Activated CD8-positive, alpha-beta T cell treated with anti-CD3 and anti-CD28 coated beads for 36 hours (primary cell): ENCODE data around the gene SYT17. TPM values are rescaled to one million over a fixed set of nuclear protein-coding genes. Genes with fewer than 3 reads are reported as not detected.

Source experiments
- ATAC-seq: fragments of 200-7000 bp; cut with Tn5 transposase; one replicate; pipeline ENCODE4 v1.10.0; 2021; ENCODE audit warnings: mild to moderate bottlenecking, moderate library complexity
- CTCF ChIA-PET: fragments of 350-600 bp; sonication (Branson Sonifier 250); formaldehyde crosslinking; loops from one replicate; lab custom pipeline; 2021; ENCODE audit warnings: antibody characterized with exemption; lab: Charles Lee
- POLR2A ChIA-PET: fragments of 350-600 bp; sonication (Branson Sonifier 250); formaldehyde crosslinking; loops from one replicate; lab custom pipeline; 2021; ENCODE audit warnings: antibody characterized with exemption; lab: Charles Lee
- DNase-seq: peaks from one replicate; pipeline ENCODE4 v3.0.0-alpha.2; 2020
- H3K27ac Mint-ChIP-seq: one replicate; pipeline ENCODE4 v1.8.0; 2021; ENCODE audit warnings: mild to moderate bottlenecking, mixed read lengths
- H3K27me3 Mint-ChIP-seq: one replicate; pipeline ENCODE4 v1.8.0; 2021; ENCODE audit warnings: mixed read lengths
- H3K36me3 Mint-ChIP-seq: one replicate; pipeline ENCODE4 v1.8.0; 2021; ENCODE audit warnings: low read depth, mixed read lengths
- H3K4me1 Mint-ChIP-seq: one replicate; pipeline ENCODE4 v1.8.0; 2021; ENCODE audit warnings: low read depth, mixed read lengths
- H3K4me3 Mint-ChIP-seq: one replicate; pipeline ENCODE4 v1.8.0; 2021; ENCODE audit warnings: mild to moderate bottlenecking, moderate library complexity, mixed read lengths
- H3K9me3 Mint-ChIP-seq: one replicate; pipeline ENCODE4 v1.8.0; 2021; ENCODE audit warnings: mixed read lengths
- CTCF ChIP-seq: fragments of 200-600 bp; IDR thresholded peaks from one replicate; pipeline ENCODE4 v1.8.0; 2022; ENCODE audit warnings: antibody characterized with exemption, mild to moderate bottlenecking
- intact Hi-C: fragments of 100-400 bp; cut with micrococcal nuclease; formaldehyde crosslinking; loops from one replicate; pipeline ENCODE4 v1.10.0; 2022
- total RNA-seq, 2 experiments: library from RNA; stranded (reverse); gene quantifications; one replicate each; pipeline ENCODE4 v1.2.3, GENCODE V29; 2021

Gene SYT17
- total RNA-seq, 2 experiments from 2014 or later = 0.59 TPM; not detected in 1

- ChIA-PET POLR2A (no interaction called here), CTCF (no interaction called here)
- Mint-ChIP-seq H3K4me1 (no peaks in the 10 kb centered on the region), H3K9me3 (peaks cover 8% of the 10 kb centered on the region), H3K27ac (no peak overlapping the region), H3K36me3 (no peaks in the 10 kb centered on the region), H3K27me3 (no peaks in the 10 kb centered on the region), H3K4me3 (no peak overlapping the region)
- intact Hi-C loops = no loop called here
- TF ChIP-seq CTCF = no peak
- DNase-seq (no peak), ATAC-seq (no peak)
These were observed 77.4 kb downstream of the SYT17 start for GRCh38 chr16:19245326-19245925.

GRCh38 chr16:19252904-19253303, 84.9 kb downstream of the SYT17 start:
- ChIA-PET CTCF (no interaction called here), POLR2A (no interaction called here)
- Mint-ChIP-seq H3K9me3 (peaks cover 3% of the 10 kb centered on the region), H3K36me3 (no peaks in the 10 kb centered on the region), H3K27me3 (no peaks in the 10 kb centered on the region), H3K4me1 (no peaks in the 10 kb centered on the region), H3K27ac (no peak overlapping the region), H3K4me3 (no peak overlapping the region)
- no peak for ATAC-seq
- DNase-seq = no peak
- intact Hi-C loops = no loop called here
- no peak for TF ChIP-seq CTCF

GRCh38 chr16:19254611-19255010, 86.6 kb downstream of the SYT17 start:
- DNase-seq = no peak
- peaks cover 4% of the 10 kb centered on the region for H3K27me3 Mint-ChIP-seq
- H3K9me3 Mint-ChIP-seq = no peaks in the 10 kb centered on the region
- intact Hi-C loops = no loop called here
- ChIA-PET CTCF (no interaction called here), POLR2A (no interaction called here)
- H3K36me3 Mint-ChIP-seq = no peaks in the 10 kb centered on the region
- no peak for TF ChIP-seq CTCF
- no peak overlapping the region for H3K4me3 Mint-ChIP-seq
- no peak overlapping the region for H3K27ac Mint-ChIP-seq
- no peak for ATAC-seq
- H3K4me1 Mint-ChIP-seq = no peaks in the 10 kb centered on the region

GRCh38 chr16:19264123-19264673, 96.2 kb downstream of the SYT17 start:
- TF ChIP-seq CTCF = no peak
- ChIA-PET CTCF (no interaction called here), POLR2A (no interaction called here)
- no peak for ATAC-seq
- no peaks in the 10 kb centered on the region for H3K27me3 Mint-ChIP-seq
- no peaks in the 10 kb centered on the region for H3K4me1 Mint-ChIP-seq
- DNase-seq = no peak
- no peak overlapping the region for H3K4me3 Mint-ChIP-seq
- H3K36me3 Mint-ChIP-seq = no peaks in the 10 kb centered on the region
- intact Hi-C loops = no loop called here
- no peak overlapping the region for H3K27ac Mint-ChIP-seq
- H3K9me3 Mint-ChIP-seq = peaks cover 15% of the 10 kb centered on the region

GRCh38 chr16:19265380-19265930, 97.4 kb downstream of the SYT17 start:
- peaks cover 15% of the 10 kb centered on the region for H3K9me3 Mint-ChIP-seq

More at GRCh38 chr16:19265380-19265930, 97.4 kb downstream of the SYT17 start:
- ATAC-seq (no peak), DNase-seq (no peak)
- no peaks in the 10 kb centered on the region for H3K36me3 Mint-ChIP-seq
- no peak overlapping the region for H3K27ac Mint-ChIP-seq
- TF ChIP-seq CTCF = no peak
- CTCF ChIA-PET = no interaction called here
- no peaks in the 10 kb centered on the region for H3K4me1 Mint-ChIP-seq
- no peak overlapping the region for H3K4me3 Mint-ChIP-seq
- POLR2A ChIA-PET = no interaction called here
- no peaks in the 10 kb centered on the region for H3K27me3 Mint-ChIP-seq
- intact Hi-C loops = no loop called here
